ENCODE measurements around the gene TTC8. TPM values are rescaled to one million over a fixed set of nuclear protein-coding genes. Genes with fewer than 3 reads are reported as not detected.
"Not testable (repeated sequence)": the region's sequence is repeated elsewhere in the genome, so short reads cannot be mapped to it uniquely, and the experiment has no call there.

The TTC8 gene
- total RNA-seq, 1 experiment from 2014 or later: 26.6 TPM

GRCh38 chr14:88786715-88787114, 37.7 kb upstream of the TTC8 start:
- Histone ChIP-seq H3K9me3 (ENCODE audit: low read depth, low read length, poor library complexity, severe bottlenecking) (peaks cover 5% of the 10 kb centered on the region), H3K36me3 (ENCODE audit: insufficient read depth, low read length, poor library complexity, severe bottlenecking) (no peaks in the 10 kb centered on the region), H3K4me3 (ENCODE audit: low read depth, low read length, poor library complexity, severe bottlenecking) (no peak overlapping the region), H3K4me1 (ENCODE audit: insufficient read depth, low read length, poor library complexity, severe bottlenecking) (no peaks in the 10 kb centered on the region), H3K27ac (ENCODE audit: low read depth, low read length, poor library complexity, severe bottlenecking) (no peak overlapping the region), H3K27me3 (replicated peaks; ENCODE audit: insufficient read depth, low read depth, low read length, poor library complexity) (peaks cover 60% of the 10 kb centered on the region)
- no peak for DNase-seq (ENCODE audit: low spot score)
- no TSS peak for BruUV-seq (replicated peaks)
- POLR2A ChIA-PET (ENCODE audit: low non-redundant PET): no interaction called here
- intact Hi-C loops (cut with micrococcal nuclease; ENCODE audit: unreplicated experiment): no loop called here
- CTCF ChIA-PET: no interaction called here
- no peak for TF ChIP-seq EZH2 (IDR thresholded peaks at IDR 0.05; ENCODE audit: borderline replicate concordance, low read depth, low read length, poor library complexity, severe bottlenecking)
- no peak for TF ChIP-seq CTCF (conservative IDR thresholded peaks at IDR 0.05; ENCODE audit: low read depth, low read length)

DNA sequence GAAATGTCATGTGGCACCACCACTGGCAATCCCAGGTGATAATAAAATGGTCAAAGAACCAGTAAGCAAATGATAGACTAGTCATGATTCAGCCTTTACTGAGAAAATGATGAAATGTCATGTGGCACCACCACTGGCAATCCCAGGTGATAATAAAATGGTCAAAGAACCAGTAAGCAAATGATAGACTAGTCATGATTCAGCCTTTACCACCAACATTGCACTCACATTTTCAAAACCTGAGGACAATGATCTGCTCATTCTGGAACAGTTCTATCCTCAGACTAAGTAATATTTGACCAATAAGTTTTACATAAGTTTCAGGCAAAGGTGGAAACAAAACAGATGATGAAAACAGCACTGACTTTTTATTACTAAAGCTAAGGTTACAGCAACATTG, 34.9 kb upstream of the TTC8 start:
- POLR2A ChIA-PET (ENCODE audit: low non-redundant PET); H3K36me3 ChIP-seq (ENCODE audit: insufficient read depth, low read length, poor library complexity, severe bottlenecking); H3K4me1 ChIP-seq (ENCODE audit: insufficient read depth, low read length, poor library complexity, severe bottlenecking); DNase-seq (ENCODE audit: low spot score); H3K9me3 ChIP-seq (ENCODE audit: low read depth, low read length, poor library complexity, severe bottlenecking); BruUV-seq (replicated peaks); CTCF ChIA-PET; H3K27ac ChIP-seq (ENCODE audit: low read depth, low read length, poor library complexity, severe bottlenecking); intact Hi-C loops (cut with micrococcal nuclease; ENCODE audit: unreplicated experiment); H3K4me3 ChIP-seq (ENCODE audit: low read depth, low read length, poor library complexity, severe bottlenecking): not testable (repeated sequence)
- peaks cover 65% of the 10 kb centered on the region for H3K27me3 ChIP-seq (replicated peaks; ENCODE audit: insufficient read depth, low read depth, low read length, poor library complexity)

- Histone ChIP-seq H3K27me3 (replicated peaks; ENCODE audit: insufficient read depth, low read depth, low read length, poor library complexity) (peaks cover 61% of the 10 kb centered on the region), H3K27ac (ENCODE audit: low read depth, low read length, poor library complexity, severe bottlenecking) (no peak overlapping the region), H3K4me1 (ENCODE audit: insufficient read depth, low read length, poor library complexity, severe bottlenecking) (peaks cover 4% of the 10 kb centered on the region), H3K4me3 (ENCODE audit: low read depth, low read length, poor library complexity, severe bottlenecking) (no peak overlapping the region), H3K36me3 (ENCODE audit: insufficient read depth, low read length, poor library complexity, severe bottlenecking) (no peaks in the 10 kb centered on the region), H3K9me3 (ENCODE audit: low read depth, low read length, poor library complexity, severe bottlenecking) (no peaks in the 10 kb centered on the region)
- no peak for DNase-seq (ENCODE audit: low spot score)
- intact Hi-C loops (cut with micrococcal nuclease; ENCODE audit: unreplicated experiment): no loop called here
- CTCF ChIA-PET: no interaction called here
- POLR2A ChIA-PET (ENCODE audit: low non-redundant PET): no interaction called here
- TF ChIP-seq CTCF (conservative IDR thresholded peaks at IDR 0.05; ENCODE audit: low read depth, low read length) (no peak), EZH2 (IDR thresholded peaks at IDR 0.05; ENCODE audit: borderline replicate concordance, low read depth, low read length, poor library complexity, severe bottlenecking) (no peak)
- BruUV-seq (replicated peaks): no TSS peak
Measured at GRCh38 chr14:88790501-88791251, 33.8 kb upstream of the TTC8 start.

DNA sequence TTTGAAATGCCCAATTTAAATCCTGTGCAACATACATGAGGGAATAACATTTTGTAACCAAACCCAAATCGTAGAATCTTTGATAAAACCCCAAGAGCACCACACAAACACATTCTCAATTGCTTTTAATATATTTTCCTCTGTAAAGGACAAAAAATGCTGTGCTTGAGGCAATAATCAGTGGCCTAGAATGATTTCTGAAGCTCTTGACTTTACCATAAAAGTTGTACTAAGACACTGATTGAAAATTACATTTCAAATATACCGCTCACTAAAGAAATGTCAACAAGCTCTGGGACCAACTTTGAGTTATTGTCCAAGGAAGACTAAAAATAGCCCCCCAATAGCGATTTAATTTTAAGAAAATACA, 33.2 kb upstream of the TTC8 start:
- Histone ChIP-seq H3K4me3 (ENCODE audit: low read depth, low read length, poor library complexity, severe bottlenecking) (no peak overlapping the region), H3K27ac (ENCODE audit: low read depth, low read length, poor library complexity, severe bottlenecking) (no peak overlapping the region), H3K4me1 (ENCODE audit: insufficient read depth, low read length, poor library complexity, severe bottlenecking) (peaks cover 4% of the 10 kb centered on the region), H3K36me3 (ENCODE audit: insufficient read depth, low read length, poor library complexity, severe bottlenecking) (no peaks in the 10 kb centered on the region), H3K27me3 (replicated peaks; ENCODE audit: insufficient read depth, low read depth, low read length, poor library complexity) (peaks cover 59% of the 10 kb centered on the region), H3K9me3 (ENCODE audit: low read depth, low read length, poor library complexity, severe bottlenecking) (no peaks in the 10 kb centered on the region)
- POLR2A ChIA-PET (ENCODE audit: low non-redundant PET): no interaction called here
- intact Hi-C loops (cut with micrococcal nuclease; ENCODE audit: unreplicated experiment): no loop called here
- TF ChIP-seq EZH2 (IDR thresholded peaks at IDR 0.05; ENCODE audit: borderline replicate concordance, low read depth, low read length, poor library complexity, severe bottlenecking) (no peak), CTCF (conservative IDR thresholded peaks at IDR 0.05; ENCODE audit: low read depth, low read length) (no peak)
- BruUV-seq (replicated peaks): no TSS peak
- CTCF ChIA-PET: no interaction called here
- no peak for DNase-seq (ENCODE audit: low spot score)

Measured in A673 (cell line).